Upper lobe of left lung (tissue), 6 donors: ENCODE measurements around the gene CARM1. TPM values are rescaled to one million over a fixed set of nuclear protein-coding genes. Genes with fewer than 3 reads are reported as not detected.
A peak's percentile ranks its signal among the peaks of the same experiment; 100 is the strongest.

Source experiments
- ATAC-seq, 2 donors: fragments of 200-7000 bp; cut with Tn5 transposase; one replicate each; pipeline ENCODE4 v1.9.1; 2022; ENCODE audit warnings: mild to moderate bottlenecking in 2 of 2, moderate library complexity in 2 of 2; ENCODE audit not compliant: low FRiP score in 2 of 2
- DNase-seq, 2 donors: peaks; one replicate each; pipeline ENCODE4 v3.0.0-alpha.2; 2019 to 2020
- H3K27ac ChIP-seq, 4 donors: fragments of 200-600 bp; sonication (generic); one replicate each; pipeline ENCODE4 v1.5.1; 2016 to 2019
- H3K27me3 ChIP-seq, 4 donors: fragments of 200-600 bp; sonication (generic); one replicate each; pipeline ENCODE4 v1.5.1; 2017 to 2019
- H3K36me3 ChIP-seq, 4 donors: fragments of 200-600 bp; sonication (generic); one replicate each; pipeline ENCODE4 v1.5.1; 2016 to 2019
- H3K4me1 ChIP-seq, 4 donors: fragments of 200-600 bp; sonication (generic); one replicate each; pipeline ENCODE4 v1.5.1; 2018 to 2019
- H3K4me3 ChIP-seq, 4 donors: fragments of 200-600 bp; sonication (generic); one replicate each; pipeline ENCODE4 v1.5.1; 2017 to 2019; ENCODE audit warnings: mild to moderate bottlenecking in 2 of 4, moderate library complexity in 1 of 4
- H3K9me3 ChIP-seq, 4 donors: fragments of 200-600 bp; sonication (generic); one replicate each; pipeline ENCODE4 v1.5.1; 2018 to 2019
- CTCF ChIP-seq, 6 experiments: fragments of 450-650 bp in 4 of 6; fragments of 200-600 bp in 2 of 6; sonication (generic) in 2 of 6; IDR thresholded peaks; one replicate each; pipeline ENCODE4 v1.5.1; 2016 to 2019; ENCODE audit warnings: antibody characterized with exemption in 6 of 6
- EP300 ChIP-seq, 4 donors: sonication (generic); formaldehyde crosslinking; IDR thresholded peaks; one replicate each; pipeline ENCODE4 v1.5.1; 2017; ENCODE audit warnings: antibody characterized with exemption in 4 of 4, control low read depth in 2 of 4
- POLR2A ChIP-seq, 4 donors: fragments of 450-650 bp; IDR thresholded peaks; one replicate each; pipeline ENCODE4 v1.5.1; 2016 to 2017; ENCODE audit warnings: antibody characterized with exemption in 4 of 4, mild to moderate bottlenecking in 2 of 4
- POLR2AphosphoS5 ChIP-seq, 2 donors: sonication (generic); formaldehyde crosslinking; IDR thresholded peaks; one replicate each; pipeline ENCODE4 v1.5.1; 2017; ENCODE audit warnings: antibody characterized with exemption in 2 of 2
- WGBS, 2 donors: methylation state at CpG; one replicate each; pipeline ENCODE4 v1.1.5; 2017 to 2018; 5-methylcytosine and 5-hydroxymethylcytosine counted together
- total RNA-seq, 6 donors: library from RNA; depleted of rRNA in 4 of 6; stranded (reverse); fragments of >200 nt in 4 of 6; gene quantifications; one replicate each; pipeline versions ENCODE4 v1.1.0 to v1.2.1, GENCODE V29; 2016 to 2021
- donor health status: DM: no; HTN: no; CAD: no; lungs with moderate emphysema.
- donor health status: DM: no; HTN: yes; CAD: no; lungs with severe emphysema.

The CARM1 gene
- total RNA-seq, 6 donors from 2014 or later: 19.0 to 30.6 (median 25.3) TPM

DNA sequence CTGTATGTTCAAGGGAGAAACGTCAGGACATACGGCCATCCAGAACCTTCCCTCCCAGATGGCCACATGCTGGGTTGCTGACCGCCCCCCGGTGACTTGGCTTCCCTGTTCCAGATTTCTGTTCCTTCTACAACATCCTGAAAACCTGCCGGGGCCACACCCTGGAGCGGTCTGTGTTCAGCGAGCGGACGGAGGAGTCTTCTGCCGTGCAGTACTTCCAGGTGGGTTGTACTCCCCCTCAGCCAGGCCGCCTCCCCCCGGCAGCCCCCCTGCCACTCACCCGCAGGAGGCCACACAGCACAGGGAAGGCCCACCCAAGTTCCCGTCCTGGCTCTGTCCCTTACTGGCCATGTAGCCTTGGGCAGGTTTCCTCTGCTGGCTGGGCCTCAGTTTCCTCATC lies 36.6 kb downstream of the CARM1 start:
- ATAC-seq (no peak), DNase-seq (peak in 1 of 2 donors; percentile 56)
- WGBS, 2 donors: 93 to 94% methylated on average over 10 to 14 of the region's 14 CpGs
- peaks cover 9 to 61% (median 41%) of the 10 kb centered on the region in 4 donors for H3K36me3 ChIP-seq
- no peaks in the 10 kb centered on the region for H3K9me3 ChIP-seq
- no peak for TF ChIP-seq POLR2A (IDR thresholded peaks at IDR 0.05)
- no peak for TF ChIP-seq EP300 (IDR thresholded peaks at IDR 0.05)
- TF ChIP-seq POLR2AphosphoS5 (IDR thresholded peaks at IDR 0.05): no peak
- no peak for TF ChIP-seq CTCF (IDR thresholded peaks at IDR 0.05)
- no peak overlapping the region for H3K27ac ChIP-seq
- H3K27me3 ChIP-seq: no peaks in the 10 kb centered on the region
- H3K4me1 ChIP-seq: no peaks in the 10 kb centered on the region
- no peak overlapping the region for H3K4me3 ChIP-seq

- ATAC-seq (no peak), DNase-seq (peak in 1 of 2 donors; percentile 45)
- WGBS, 2 donors: 98 to 99% methylated on average over 7 to 12 of the region's 17 CpGs
- Histone ChIP-seq H3K27me3 (no peaks in the 10 kb centered on the region), H3K27ac (no peak overlapping the region), H3K4me1 (no peaks in the 10 kb centered on the region), H3K9me3 (no peaks in the 10 kb centered on the region), H3K36me3 (peaks cover 9 to 66% (median 44%) of the 10 kb centered on the region in 4 donors), H3K4me3 (no peak overlapping the region)
- TF ChIP-seq EP300 (IDR thresholded peaks at IDR 0.05) (no peak), CTCF (IDR thresholded peaks at IDR 0.05) (no peak), POLR2AphosphoS5 (IDR thresholded peaks at IDR 0.05) (no peak), POLR2A (IDR thresholded peaks at IDR 0.05) (no peak)
These were observed 37.1 kb downstream of the CARM1 start for GRCh38 chr19:10908380-10908960.

GRCh38 chr19:10911579-10912363 lies 40.4 kb downstream of the CARM1 start:
- no peaks in the 10 kb centered on the region for H3K9me3 ChIP-seq
- no peak overlapping the region for H3K27ac ChIP-seq
- WGBS, 2 donors: 87 to 94% methylated on average over 23 to 29 of the region's 31 CpGs
- no peaks in the 10 kb centered on the region for H3K27me3 ChIP-seq
- ATAC-seq (no peak), DNase-seq (peak in 1 of 2 donors; percentile 66)
- TF ChIP-seq CTCF (IDR thresholded peaks at IDR 0.05) (no peak), POLR2AphosphoS5 (IDR thresholded peaks at IDR 0.05) (no peak), POLR2A (IDR thresholded peaks at IDR 0.05) (no peak), EP300 (IDR thresholded peaks at IDR 0.05) (no peak)
- H3K4me1 ChIP-seq: no peaks in the 10 kb centered on the region
- no peak overlapping the region for H3K4me3 ChIP-seq
- H3K36me3 ChIP-seq: peaks cover 9 to 93% (median 64%) of the 10 kb centered on the region in 4 donors

DNA sequence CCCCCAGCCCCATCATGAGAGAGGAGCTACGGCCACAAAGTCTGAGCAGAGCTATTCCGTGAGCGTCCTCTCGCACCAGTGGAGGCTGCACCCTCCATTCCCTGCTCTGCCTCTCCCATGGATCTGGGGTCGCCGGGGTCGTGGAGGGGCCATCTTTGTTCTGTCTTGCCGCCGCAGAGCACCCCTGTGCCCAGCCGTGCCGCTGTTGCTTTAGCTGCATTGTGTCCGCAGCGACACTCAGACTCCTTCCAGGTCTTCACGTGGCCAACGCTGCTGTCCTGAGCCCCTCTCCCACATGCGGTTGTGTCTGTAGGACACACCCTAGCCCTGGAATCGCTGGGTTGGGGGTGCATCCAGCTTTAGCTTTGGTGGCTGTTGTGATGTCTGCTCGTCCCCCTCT lies 41.3 kb downstream of the CARM1 start:
- ATAC-seq (no peak), DNase-seq (peak in 1 of 2 donors; percentile 44)
- H3K4me1 ChIP-seq: no peaks in the 10 kb centered on the region
- WGBS, 2 donors: 91 to 92% methylated on average over 17 of the region's 18 CpGs
- no peak for TF ChIP-seq EP300 (IDR thresholded peaks at IDR 0.05)
- TF ChIP-seq CTCF (IDR thresholded peaks at IDR 0.05): no peak
- TF ChIP-seq POLR2AphosphoS5 (IDR thresholded peaks at IDR 0.05): no peak
- TF ChIP-seq POLR2A (IDR thresholded peaks at IDR 0.05): no peak
- peaks cover 9 to 93% (median 63%) of the 10 kb centered on the region in 4 donors for H3K36me3 ChIP-seq
- H3K4me3 ChIP-seq: no peak overlapping the region
- H3K9me3 ChIP-seq: no peaks in the 10 kb centered on the region
- H3K27ac ChIP-seq: no peak overlapping the region
- no peaks in the 10 kb centered on the region for H3K27me3 ChIP-seq
